Measurements from ENCODE around the gene SERPINB10.

The SERPINB10 gene

DNA sequence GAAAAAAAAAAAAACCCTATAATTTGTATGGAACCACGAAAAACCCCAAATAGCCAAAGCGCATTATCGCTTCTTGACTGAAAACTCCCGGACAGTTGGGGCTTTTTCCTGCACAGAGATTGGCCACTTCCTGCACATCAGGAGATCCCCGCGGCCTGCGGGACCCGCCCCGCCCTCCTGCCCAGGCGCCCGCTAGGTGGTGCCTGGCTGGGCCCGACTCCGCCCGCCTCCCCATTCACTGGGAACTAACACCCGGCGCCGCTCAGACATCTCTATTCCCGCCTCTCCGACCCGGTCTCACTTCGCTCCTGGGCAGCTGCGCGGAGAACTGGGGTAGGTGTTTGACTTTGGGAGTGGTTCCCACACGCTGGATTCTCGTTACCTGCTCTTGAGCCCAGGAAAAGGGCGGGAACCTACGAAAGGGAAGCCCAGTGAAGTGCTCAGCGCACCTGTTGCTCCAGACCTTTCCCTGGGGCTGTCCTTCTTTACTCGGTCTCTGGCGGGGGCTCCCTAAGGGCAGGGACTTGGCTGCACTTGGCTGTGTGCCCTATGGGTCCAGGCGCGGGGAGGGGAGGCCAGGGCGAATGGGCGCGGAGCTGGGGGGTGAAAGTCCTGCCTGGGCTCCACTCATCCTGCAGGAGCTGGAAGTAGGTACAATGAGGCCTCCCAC, 41.4 kb downstream of the SERPINB10 start, which contains the start of gene HMSD:
TSS of gene HMSD (plus strand) at position 234 of the 670 bp plus-strand sequence. CDS start 4,155 bp downstream, outside the sequence.
- no peaks in the 10 kb centered on the region for H3K4me1 ChIP-seq (ENCODE audit: insufficient read depth, low read length, poor library complexity, severe bottlenecking)
- no peaks in the 10 kb centered on the region for H3K36me3 ChIP-seq (ENCODE audit: insufficient read depth, low read length)
- H3K9ac ChIP-seq (ENCODE audit: low read depth, low read length, poor library complexity, severe bottlenecking) = no peak within 1 kb of the TSS
- H3K9me2 ChIP-seq (replicated peaks; ENCODE audit: low read depth, low read length) = no peaks in the 10 kb centered on the region
- no peak within 1 kb of the TSS for H3K4me2 ChIP-seq (ENCODE audit: low read depth, low read length, poor library complexity, severe bottlenecking)
- no peaks in the 10 kb centered on the region for H3K27me3 ChIP-seq (ENCODE audit: insufficient read depth, low read length, poor library complexity, severe bottlenecking)
- no peaks in the 10 kb centered on the region for H3K9me3 ChIP-seq (ENCODE audit: insufficient read depth, low read depth, low read length)
- H3F3A ChIP-seq (ENCODE audit: low read depth) = no peaks in the 10 kb centered on the region
- TF ChIP-seq, protein P1, sequence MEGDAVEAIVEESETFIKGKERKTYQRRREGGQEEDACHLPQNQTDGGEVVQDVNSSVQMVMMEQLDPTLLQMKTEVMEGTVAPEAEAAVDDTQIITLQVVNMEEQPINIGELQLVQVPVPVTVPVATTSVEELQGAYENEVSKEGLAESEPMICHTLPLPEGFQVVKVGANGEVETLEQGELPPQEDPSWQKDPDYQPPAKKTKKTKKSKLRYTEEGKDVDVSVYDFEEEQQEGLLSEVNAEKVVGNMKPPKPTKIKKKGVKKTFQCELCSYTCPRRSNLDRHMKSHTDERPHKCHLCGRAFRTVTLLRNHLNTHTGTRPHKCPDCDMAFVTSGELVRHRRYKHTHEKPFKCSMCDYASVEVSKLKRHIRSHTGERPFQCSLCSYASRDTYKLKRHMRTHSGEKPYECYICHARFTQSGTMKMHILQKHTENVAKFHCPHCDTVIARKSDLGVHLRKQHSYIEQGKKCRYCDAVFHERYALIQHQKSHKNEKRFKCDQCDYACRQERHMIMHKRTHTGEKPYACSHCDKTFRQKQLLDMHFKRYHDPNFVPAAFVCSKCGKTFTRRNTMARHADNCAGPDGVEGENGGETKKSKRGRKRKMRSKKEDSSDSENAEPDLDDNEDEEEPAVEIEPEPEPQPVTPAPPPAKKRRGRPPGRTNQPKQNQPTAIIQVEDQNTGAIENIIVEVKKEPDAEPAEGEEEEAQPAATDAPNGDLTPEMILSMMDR (conservative IDR thresholded peaks at IDR 0.05; ENCODE audit: low read length) = no peak
- TF ChIP-seq EZH2phosphoT487 (IDR thresholded peaks at IDR 0.05; ENCODE audit: borderline replicate concordance) = no peak
- H4K20me1 ChIP-seq (ENCODE audit: insufficient read depth, low read length, poor library complexity, severe bottlenecking) = no peaks in the 10 kb centered on the region
- no peak within 1 kb of the TSS for H2AFZ ChIP-seq (ENCODE audit: low read length)
- no peaks in the 10 kb centered on the region for H3K79me2 ChIP-seq (ENCODE audit: insufficient read depth, low read length)
- H3K4me3 ChIP-seq (ENCODE audit: low read length, poor library complexity, severe bottlenecking) = no peak within 1 kb of the TSS

DNA sequence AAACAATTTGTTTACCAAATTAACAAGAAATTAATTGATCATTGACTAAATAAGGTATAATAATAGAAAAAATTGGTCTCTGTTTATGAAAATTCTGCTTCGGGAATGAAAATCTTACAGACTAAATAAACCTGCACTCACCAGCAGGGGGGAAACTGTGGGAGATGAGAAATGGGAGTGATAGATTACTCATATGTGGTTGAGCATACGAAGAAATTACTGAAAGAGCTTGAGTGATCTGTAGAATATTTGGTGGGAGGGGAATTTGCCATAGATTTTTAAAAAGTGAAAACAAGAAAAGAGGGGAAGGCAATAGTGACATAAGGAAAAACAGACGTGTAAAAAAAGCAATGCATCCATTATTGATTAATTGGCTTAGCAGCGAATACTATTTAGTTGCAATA, 43.5 kb downstream of the SERPINB10 start:
- H3K9ac ChIP-seq (ENCODE audit: low read depth, low read length, poor library complexity, severe bottlenecking) = no peak overlapping the region
- H3K9me2 ChIP-seq (replicated peaks; ENCODE audit: low read depth, low read length) = no peaks in the 10 kb centered on the region
- H3K36me3 ChIP-seq (ENCODE audit: insufficient read depth, low read length) = no peaks in the 10 kb centered on the region
- TF ChIP-seq, protein P1 (conservative IDR thresholded peaks at IDR 0.05; ENCODE audit: low read length) = 0 out of 2 replicates have a peak, but pooled peaks have one; percentile 19
- TF ChIP-seq EZH2phosphoT487 (IDR thresholded peaks at IDR 0.05; ENCODE audit: borderline replicate concordance) = no peak
- no peaks in the 10 kb centered on the region for H3K4me1 ChIP-seq (ENCODE audit: insufficient read depth, low read length, poor library complexity, severe bottlenecking)
- no peak overlapping the region for H3K4me3 ChIP-seq (ENCODE audit: low read length, poor library complexity, severe bottlenecking)
- H2AFZ ChIP-seq (ENCODE audit: low read length) = no peak overlapping the region
- H3K27me3 ChIP-seq (ENCODE audit: insufficient read depth, low read length, poor library complexity, severe bottlenecking) = no peaks in the 10 kb centered on the region
- no peaks in the 10 kb centered on the region for H4K20me1 ChIP-seq (ENCODE audit: insufficient read depth, low read length, poor library complexity, severe bottlenecking)
- no peak overlapping the region for H3K4me2 ChIP-seq (ENCODE audit: low read depth, low read length, poor library complexity, severe bottlenecking)
- no peaks in the 10 kb centered on the region for H3F3A ChIP-seq (ENCODE audit: low read depth)
- H3K79me2 ChIP-seq (ENCODE audit: insufficient read depth, low read length) = no peaks in the 10 kb centered on the region
- H3K9me3 ChIP-seq (ENCODE audit: insufficient read depth, low read depth, low read length) = no peaks in the 10 kb centered on the region

DNA sequence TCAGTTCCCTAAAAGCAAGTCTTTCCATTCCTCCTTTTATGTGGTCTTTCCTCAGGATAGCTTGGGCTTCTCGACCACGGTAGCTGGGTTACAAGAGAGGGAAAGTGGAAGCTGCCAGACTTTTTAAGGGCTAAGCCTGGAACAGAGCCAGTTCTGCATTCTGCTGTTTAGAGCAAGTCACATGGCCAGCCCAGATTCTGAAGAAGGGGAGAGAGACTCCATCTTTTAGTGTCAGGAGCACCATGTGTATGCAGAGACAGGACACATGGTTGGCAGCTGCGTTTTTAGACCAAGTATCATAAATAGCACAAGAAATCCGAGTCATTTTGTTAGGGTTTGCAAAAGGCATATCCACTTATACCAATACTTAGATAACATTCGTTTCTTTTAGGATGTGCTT, 46.1 kb downstream of the SERPINB10 start:
- no peaks in the 10 kb centered on the region for H3K9me2 ChIP-seq (replicated peaks; ENCODE audit: low read depth, low read length)
- no peaks in the 10 kb centered on the region for H3K36me3 ChIP-seq (ENCODE audit: insufficient read depth, low read length)
- H3K27me3 ChIP-seq (ENCODE audit: insufficient read depth, low read length, poor library complexity, severe bottlenecking) = no peaks in the 10 kb centered on the region
- TF ChIP-seq EZH2phosphoT487 (IDR thresholded peaks at IDR 0.05; ENCODE audit: borderline replicate concordance) = no peak
- TF ChIP-seq, protein P1 (conservative IDR thresholded peaks at IDR 0.05; ENCODE audit: low read length) = no peak
- no peaks in the 10 kb centered on the region for H3F3A ChIP-seq (ENCODE audit: low read depth)
- no peak overlapping the region for H3K9ac ChIP-seq (ENCODE audit: low read depth, low read length, poor library complexity, severe bottlenecking)
- no peak overlapping the region for H3K4me3 ChIP-seq (ENCODE audit: low read length, poor library complexity, severe bottlenecking)
- no peaks in the 10 kb centered on the region for H3K4me1 ChIP-seq (ENCODE audit: insufficient read depth, low read length, poor library complexity, severe bottlenecking)
- H2AFZ ChIP-seq (ENCODE audit: low read length) = 0 out of 2 replicates have a peak overlapping the region, but pooled peaks have one; percentile 7
- H3K9me3 ChIP-seq (ENCODE audit: insufficient read depth, low read depth, low read length) = no peaks in the 10 kb centered on the region
- no peak overlapping the region for H3K4me2 ChIP-seq (ENCODE audit: low read depth, low read length, poor library complexity, severe bottlenecking)
- no peaks in the 10 kb centered on the region for H4K20me1 ChIP-seq (ENCODE audit: insufficient read depth, low read length, poor library complexity, severe bottlenecking)
- no peaks in the 10 kb centered on the region for H3K79me2 ChIP-seq (ENCODE audit: insufficient read depth, low read length)
